GM12878 (cell line): ENCODE measurements around the gene SYNDIG1. TPM values are rescaled to one million over a fixed set of nuclear protein-coding genes. Genes with fewer than 3 reads are reported as not detected.

Experiments
- ATAC-seq: fragments of 200-7000 bp; cut with Tn5 transposase; 3 replicates; pipeline ENCODE4 v1.9.1; 2020; ENCODE audit warnings: mild to moderate bottlenecking, moderate library complexity
- BruUV-seq: library from RNA; stranded (reverse); fragments of 400-500 nt; replicated peaks from 2 replicates; lab custom pipeline; 2021; lab: Mats Ljungman, UMichigan
- CTCF ChIA-PET: fragments of 300-600 bp; sonication (Branson Sonifier 250); formaldehyde crosslinking; extraction: SDS; loops from one replicate; lab custom pipeline; 2021; ENCODE audit warnings: inconsistent platforms; lab: Yijun Ruan, JAX
- POLR2A ChIA-PET: fragments of 350-600 bp; formaldehyde crosslinking; extraction: SDS; loops from one replicate; lab custom pipeline; 2021; ENCODE audit warnings: inconsistent platforms; lab: Charles Lee
- RAD21 ChIA-PET: fragments of 300-600 bp; sonication (Branson Sonifier 250); formaldehyde crosslinking; loops from one replicate; lab custom pipeline; 2023; ENCODE audit warnings: antibody characterized with exemption; ENCODE audit not compliant: unreplicated experiment; lab: Charles Lee
- SMC1A ChIA-PET: fragments of 300-600 bp; sonication (Branson Sonifier 250); formaldehyde crosslinking; loops from one replicate; lab custom pipeline; 2023; ENCODE audit not compliant: unreplicated experiment, uncharacterized antibody; lab: Charles Lee
- DNase-seq: peaks from one replicate; pipeline ENCODE4 v3.0.0-alpha.2; 2011; ENCODE audit warnings: low read depth, low spot score
- FAIRE-seq: peaks from 3 replicates; lab custom pipeline; 2011; peaks lifted over from hg19 to GRCh38; lab: Jason Lieb, UNC
- H2AFZ ChIP-seq: 2 replicates; pipeline ENCODE4 v1.6.0; 2011; ENCODE audit warnings: low read depth, low read length, control low read depth; ENCODE audit not compliant: control insufficient read depth
- H3K27ac ChIP-seq: 2 replicates; pipeline ENCODE4 v1.5.1; 2011; ENCODE audit warnings: control low read depth; ENCODE audit not compliant: control insufficient read depth, insufficient read depth
- H3K27me3 ChIP-seq, 2 experiments: replicated peaks in 1 of 2; 2 replicates each; pipeline versions ENCODE4 v1.6.0 to v1.6.1; 2011; ENCODE audit warnings: low read length in 1 of 2; ENCODE audit not compliant: control insufficient read depth in 2 of 2, insufficient read depth in 2 of 2
- H3K36me3 ChIP-seq, 2 experiments: 2 replicates each; pipeline ENCODE4 v1.5.1; 2011; ENCODE audit warnings: low read length in 1 of 2; ENCODE audit not compliant: control insufficient read depth in 2 of 2, insufficient read depth in 2 of 2
- H3K4me1 ChIP-seq: 2 replicates; pipeline ENCODE4 v1.6.1; 2011; ENCODE audit warnings: mild to moderate bottlenecking, low read length, moderate library complexity, mixed read lengths; ENCODE audit not compliant: control insufficient read depth, insufficient read depth
- H3K4me2 ChIP-seq: 2 replicates; pipeline ENCODE4 v1.6.0; 2011; ENCODE audit warnings: control low read depth; ENCODE audit not compliant: control insufficient read depth, insufficient read depth
- H3K4me3 ChIP-seq: fragments of 200-600 bp; sonication (generic); 2 replicates; pipeline ENCODE4 v1.5.1; 2016
- H3K79me2 ChIP-seq: 2 replicates; pipeline ENCODE4 v1.6.0; 2011; ENCODE audit warnings: low read length; ENCODE audit not compliant: control insufficient read depth, insufficient read depth
- H3K9ac ChIP-seq: 2 replicates; pipeline ENCODE4 v1.8.0; 2011; ENCODE audit warnings: low read length, control low read depth, mixed read lengths; ENCODE audit not compliant: control insufficient read depth, insufficient read depth
- H3K9me3 ChIP-seq: replicated peaks from 3 replicates; pipeline ENCODE4 v1.5.1; 2011; ENCODE audit warnings: mild to moderate bottlenecking, low read length; ENCODE audit not compliant: control insufficient read depth, insufficient read depth
- H4K20me1 ChIP-seq: 2 replicates; pipeline ENCODE4 v1.6.0; 2011; ENCODE audit not compliant: control insufficient read depth, insufficient read depth
- BRCA1 ChIP-seq: IDR thresholded peaks from 2 replicates; pipeline ENCODE4 v1.6.1; 2011; ENCODE audit warnings: low read depth, low read length, improper control_type of control experiment
- CBFB ChIP-seq: IDR thresholded peaks from 2 replicates; pipeline ENCODE4 v1.6.1; 2016; ENCODE audit warnings: antibody characterized with exemption, low read depth
- CHD2 ChIP-seq: IDR thresholded peaks from 2 replicates; pipeline ENCODE4 v1.6.1; 2011; ENCODE audit warnings: low read depth, low read length, improper control_type of control experiment, borderline replicate concordance
- E4F1 ChIP-seq: fragments of 450-650 bp; IDR thresholded peaks from 2 replicates; pipeline ENCODE4 v1.6.1; 2018; ENCODE audit warnings: borderline replicate concordance, mild to moderate bottlenecking; ENCODE audit not compliant: partially characterized antibody
- GATAD2B ChIP-seq: fragments of 450-650 bp; conservative IDR thresholded peaks from 2 replicates; pipeline ENCODE4 v1.6.1; 2017; ENCODE audit warnings: low read depth, mild to moderate bottlenecking, moderate library complexity
- IKZF1 ChIP-seq: fragments of 450-650 bp; conservative IDR thresholded peaks from 2 replicates; pipeline ENCODE4 v1.6.1; 2017; ENCODE audit warnings: antibody characterized with exemption, mild to moderate bottlenecking
- NFYB ChIP-seq: IDR thresholded peaks from 2 replicates; pipeline ENCODE4 v1.6.1; 2011; ENCODE audit warnings: low read depth, mild to moderate bottlenecking, low read length, improper control_type of control experiment, moderate library complexity; ENCODE audit not compliant: insufficient read depth
- NR2C2 ChIP-seq: IDR thresholded peaks from 2 replicates; pipeline ENCODE4 v1.6.1; 2011; ENCODE audit warnings: borderline replicate concordance, low read depth; ENCODE audit not compliant: control insufficient read depth, insufficient read length
- USF2 ChIP-seq: IDR thresholded peaks from 2 replicates; pipeline ENCODE4 v1.6.1; 2011; ENCODE audit warnings: low read depth, low read length, improper control_type of control experiment, borderline replicate concordance
- ZBTB4 ChIP-seq: fragments of 450-650 bp; formaldehyde crosslinking; IDR thresholded peaks from 2 replicates; pipeline ENCODE4 v1.4.0; 2022; ENCODE audit warnings: mild to moderate bottlenecking, moderate library complexity
- ZNF384 ChIP-seq: IDR thresholded peaks from 2 replicates; pipeline ENCODE4 v1.6.1; 2012; ENCODE audit warnings: low read depth, mild to moderate bottlenecking, low read length, improper control_type of control experiment, borderline replicate concordance
- WGBS: methylation state at CpG from one replicate; pipeline ENCODE4 v1.1.6; 2016; ENCODE audit warnings: low lambda C conversion rate; ENCODE audit not compliant: insufficient replicate concordance, insufficient coverage; ENCODE audit errors: missing lambda C conversion rate; 5-methylcytosine and 5-hydroxymethylcytosine counted together
- in situ Hi-C: fragments of 300-500 bp; cut with MboI; formaldehyde crosslinking; loops from 9 replicates; pipeline ENCODE4 v1.14.3; 2018; ENCODE audit warnings: mixed read lengths
- intact Hi-C: fragments of 100-400 bp; cut with micrococcal nuclease; formaldehyde crosslinking; loops from one replicate; pipeline ENCODE4 v1.14.2; 2022; ENCODE audit not compliant: unreplicated experiment
- polyA plus RNA-seq, 11 experiments: library from polyadenylated mRNA; depleted of rRNA in 4 of 11; unstranded in 6 of 11; stranded (reverse) in 5 of 11; fragments of >200 nt; fragmentation: Nextera tagmentation in 4 of 11; fragmentation: Illumina TruSeq in 1 of 11; extraction: Ambion mirVana in 4 of 11; extraction: Trizol in 1 of 11; gene quantifications; 1 replicate in 1 of 11; 2 replicates in 10 of 11; pipeline versions ENCODE4 v1.2.1 to v1.2.3, GENCODE V29; 2011 to 2016; ENCODE audit warnings: inconsistent platforms in 2 of 11, missing spikeins in 2 of 11, low read depth in 1 of 11
- total RNA-seq, 4 experiments: library from RNA; depleted of rRNA in 3 of 4; stranded (reverse); fragments of >200 nt in 3 of 4; fragmentation: Illumina TruSeq in 1 of 4; extraction: Trizol in 1 of 4; gene quantifications; 2 replicates each; pipeline versions ENCODE4 v1.2.1 to v1.2.3, GENCODE V29; 2013 to 2021

SYNDIG1 gene
- total and polyA plus RNA-seq, 10 of the 15 experiments (the other 5 are each of a cell fraction or from before 2014, with no cell fraction given), result not detected

GRCh38 chr20:24492698-24493097, 23.3 kb downstream of the SYNDIG1 start:
- ChIA-PET RAD21 (no interaction called here), CTCF (no interaction called here), POLR2A (no interaction called here), SMC1A (no interaction called here)
- Histone ChIP-seq H3K9me3 (no peaks in the 10 kb centered on the region), H4K20me1 (no peaks in the 10 kb centered on the region), H3K4me2 (no peak overlapping the region), H3K9ac (no peak overlapping the region), H3K36me3 (no peaks in the 10 kb centered on the region), H2AFZ (no peak overlapping the region), H3K27me3 (no peaks in the 10 kb centered on the region), H3K79me2 (no peaks in the 10 kb centered on the region), H3K4me3 (no peak overlapping the region), H3K4me1 (no peaks in the 10 kb centered on the region), H3K27ac (no peak overlapping the region)
- in situ Hi-C loops (no loop called here), intact Hi-C loops (no loop called here)
- DNase-seq (no peak), ATAC-seq (no peak), FAIRE-seq (no peak)
- WGBS, result 0% methylated on average over 2 of the region's 2 CpGs
- no TSS peak for BruUV-seq
- TF ChIP-seq GATAD2B, result no peak

- Histone ChIP-seq H2AFZ (no peak overlapping the region), H3K9ac (no peak overlapping the region), H3K4me1 (no peaks in the 10 kb centered on the region; the same call in 1 of the 2 replicates), H3K9me3 (no peaks in the 10 kb centered on the region), H3K79me2 (no peaks in the 10 kb centered on the region), H4K20me1 (no peaks in the 10 kb centered on the region), H3K36me3 (no peaks in the 10 kb centered on the region), H3K4me3 (no peak overlapping the region), H3K4me2 (no peak overlapping the region), H3K27me3 (no peaks in the 10 kb centered on the region), H3K27ac (no peak overlapping the region)
- in situ Hi-C loops, result no loop called here
- no peak for ATAC-seq
- 28% methylated on average over 4 of the region's 4 CpGs for WGBS
- FAIRE-seq, result no peak
- intact Hi-C loops, result no loop called here
- CTCF ChIA-PET, result no interaction called here
- no peak for DNase-seq
- RAD21 ChIA-PET, result no interaction called here
- SMC1A ChIA-PET, result no interaction called here
- POLR2A ChIA-PET, result no interaction called here
- BruUV-seq, result no TSS peak
- TF ChIP-seq E4F1 (no peak), NFYB (no peak), CHD2 (no peak), ZNF384 (no peak), USF2 (no peak), IKZF1 (no peak), ZBTB4 (CRISPR knock-in tag) (no peak), BRCA1 (no peak), NR2C2 (no peak), CBFB (no peak)
Observed at GRCh38 chr20:24493181-24493580, 23.8 kb downstream of the SYNDIG1 start.
